ENCODE results near the gene ATP1B4.

DNA sequence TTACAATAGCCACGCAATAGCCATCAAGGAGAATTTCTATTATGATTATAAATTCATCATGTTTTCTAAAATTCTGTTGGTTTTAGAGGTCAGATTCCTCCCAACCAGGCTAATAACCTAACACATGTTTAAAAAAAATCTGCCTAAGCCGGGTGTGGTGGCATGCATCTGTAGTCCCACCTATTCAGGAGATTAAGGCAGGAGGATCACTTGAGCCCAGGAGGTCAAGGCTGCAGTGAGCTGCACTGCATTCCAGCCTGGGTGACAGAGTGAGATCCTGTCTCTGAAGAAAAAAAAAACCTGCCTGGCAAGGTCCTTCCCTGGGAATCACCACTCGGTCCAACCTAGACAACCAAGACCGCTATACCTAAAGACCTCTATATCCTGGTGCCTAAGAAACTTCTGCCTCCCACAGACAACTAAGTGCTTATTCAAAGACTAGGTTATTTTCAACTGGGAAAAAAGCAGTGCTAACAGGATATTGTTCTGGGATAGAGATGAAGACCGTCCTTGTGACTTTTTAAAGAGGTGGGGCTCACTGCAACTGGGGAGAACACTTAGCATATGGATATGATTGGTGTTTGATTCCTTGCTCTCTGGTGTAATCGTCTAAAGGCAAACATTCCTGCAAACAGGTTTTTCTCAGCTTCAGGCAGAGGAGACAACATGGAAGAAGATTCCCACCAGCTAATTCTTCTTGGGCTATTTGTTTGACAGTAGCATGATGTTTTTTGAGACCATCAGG is 18.2 kb downstream of the ATP1B4 start:
- TF ChIP-seq, protein P1, sequence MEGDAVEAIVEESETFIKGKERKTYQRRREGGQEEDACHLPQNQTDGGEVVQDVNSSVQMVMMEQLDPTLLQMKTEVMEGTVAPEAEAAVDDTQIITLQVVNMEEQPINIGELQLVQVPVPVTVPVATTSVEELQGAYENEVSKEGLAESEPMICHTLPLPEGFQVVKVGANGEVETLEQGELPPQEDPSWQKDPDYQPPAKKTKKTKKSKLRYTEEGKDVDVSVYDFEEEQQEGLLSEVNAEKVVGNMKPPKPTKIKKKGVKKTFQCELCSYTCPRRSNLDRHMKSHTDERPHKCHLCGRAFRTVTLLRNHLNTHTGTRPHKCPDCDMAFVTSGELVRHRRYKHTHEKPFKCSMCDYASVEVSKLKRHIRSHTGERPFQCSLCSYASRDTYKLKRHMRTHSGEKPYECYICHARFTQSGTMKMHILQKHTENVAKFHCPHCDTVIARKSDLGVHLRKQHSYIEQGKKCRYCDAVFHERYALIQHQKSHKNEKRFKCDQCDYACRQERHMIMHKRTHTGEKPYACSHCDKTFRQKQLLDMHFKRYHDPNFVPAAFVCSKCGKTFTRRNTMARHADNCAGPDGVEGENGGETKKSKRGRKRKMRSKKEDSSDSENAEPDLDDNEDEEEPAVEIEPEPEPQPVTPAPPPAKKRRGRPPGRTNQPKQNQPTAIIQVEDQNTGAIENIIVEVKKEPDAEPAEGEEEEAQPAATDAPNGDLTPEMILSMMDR (IDR thresholded peaks at IDR 0.05; ENCODE audit: low read depth, low read length, missing input control) = no peak
- no peak for TF ChIP-seq TAF1 (conservative IDR thresholded peaks at IDR 0.05)
- no peak for TF ChIP-seq YY1 (IDR thresholded peaks at IDR 0.05)
- no peak for TF ChIP-seq JUND (IDR thresholded peaks at IDR 0.05)
- TF ChIP-seq RAD21 (IDR thresholded peaks at IDR 0.05) = no peak
- TF ChIP-seq HNF4G (IDR thresholded peaks at IDR 0.05) = no peak

Measured in liver (tissue), 3 donors.